GM12891 (cell line): ENCODE data around the gene UBE2L5.
"Not testable (repeated sequence)": the region's sequence is repeated elsewhere in the genome, so short reads cannot be mapped to it uniquely, and the experiment has no call there.

Experiments used
- PAX5 ChIP-seq: IDR thresholded peaks from 2 replicates; pipeline ENCODE4 v1.6.1; 2011; ENCODE audit warnings: low read length, moderate library complexity, mild to moderate bottlenecking; ENCODE audit not compliant: insufficient read depth, severe bottlenecking
- POLR2A ChIP-seq: IDR thresholded peaks from 2 replicates; pipeline ENCODE4 v1.6.1; 2011; ENCODE audit warnings: low read depth, low read length, control low read depth
- POLR2AphosphoS5 ChIP-seq: IDR thresholded peaks from 2 replicates; pipeline ENCODE4 v1.6.1; 2011; ENCODE audit warnings: low read depth, low read length, control low read depth
- POU2F2 ChIP-seq: IDR thresholded peaks from 2 replicates; pipeline ENCODE4 v1.6.1; 2011; ENCODE audit warnings: low read depth, mild to moderate bottlenecking, control low read depth, low read length, moderate library complexity
- SPI1 ChIP-seq: IDR thresholded peaks from 2 replicates; pipeline ENCODE4 v1.6.1; 2011; ENCODE audit warnings: low read depth, low read length, control low read depth
- TAF1 ChIP-seq: IDR thresholded peaks from 2 replicates; pipeline ENCODE4 v1.6.1; 2011; ENCODE audit warnings: low read depth, low read length, control low read depth

DNA sequence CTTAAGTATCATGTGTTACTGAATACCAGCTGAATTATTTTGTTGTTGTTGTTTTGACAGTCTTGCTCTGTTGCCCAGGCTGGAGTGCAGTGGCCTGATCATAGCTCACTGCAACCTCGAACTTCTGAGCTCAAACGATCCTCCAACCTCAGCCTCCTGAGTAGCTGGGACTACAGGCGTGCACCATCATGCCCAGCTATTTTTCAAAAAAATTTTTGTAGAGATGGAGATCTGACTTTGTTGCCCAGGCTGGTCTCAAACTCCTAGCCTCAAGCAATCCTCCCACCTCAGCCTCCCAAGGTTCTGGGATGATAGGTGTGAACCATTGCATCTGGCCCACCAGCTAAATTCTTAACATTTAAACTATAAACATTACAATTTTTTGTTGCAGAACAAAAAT lies 21.2 kb downstream of the UBE2L5 start:
- TF ChIP-seq TAF1, POLR2AphosphoS5, POLR2A, POU2F2, SPI1, PAX5: not testable (repeated sequence)
